HepG2 (cell line): ENCODE data around the gene SYPL1. TPM values are rescaled to one million over a fixed set of nuclear protein-coding genes. Genes with fewer than 3 reads are reported as not detected.

ENCODE experiments used
- CBX2 ChIP-seq, 2 experiments: fragments of 200-600 bp in 1 of 2; sonication (generic); formaldehyde crosslinking in 1 of 2; IDR thresholded peaks; 2 replicates each; pipeline versions ENCODE4 v1.7.0 to v1.8.1; 2018 to 2022; ENCODE audit warnings: low read depth in 2 of 2, low read length in 1 of 2, mild to moderate bottlenecking in 1 of 2, missing genetic modification reagents in 1 of 2
- GFI1 ChIP-seq: sonication (generic); formaldehyde crosslinking; IDR thresholded peaks from 2 replicates; pipeline ENCODE4 v1.5.0; 2020; ENCODE audit warnings: missing genetic modification reagents, mild to moderate bottlenecking, borderline replicate concordance
- HMGXB4 ChIP-seq, 2 experiments: sonication (generic) in 1 of 2; formaldehyde crosslinking in 1 of 2; IDR thresholded peaks; 2 replicates each; pipeline versions ENCODE4 v1.4.0 to v1.6.1; 2018 to 2020; ENCODE audit warnings: missing genetic modification reagents in 2 of 2, borderline replicate concordance in 1 of 2, low read depth in 1 of 2, mild to moderate bottlenecking in 1 of 2, missing biosample characterization in 1 of 2
- HOXA5 ChIP-seq: sonication (generic); formaldehyde crosslinking; IDR thresholded peaks from 2 replicates; pipeline ENCODE4 v1.4.0; 2020; ENCODE audit warnings: missing genetic modification reagents
- HOXA9 ChIP-seq: sonication (generic); formaldehyde crosslinking; IDR thresholded peaks from 2 replicates; pipeline ENCODE4 v1.8.1; 2022; ENCODE audit warnings: missing genetic modification reagents, mild to moderate bottlenecking, moderate library complexity, borderline replicate concordance
- MATR3 ChIP-seq: sonication (generic); formaldehyde crosslinking; IDR thresholded peaks from 2 replicates; pipeline ENCODE4 v1.4.0; 2020; ENCODE audit warnings: missing genetic modification reagents
- MAX ChIP-seq: IDR thresholded peaks from 2 replicates; pipeline ENCODE4 v1.6.1; 2012; ENCODE audit warnings: inconsistent platforms
- MZF1 ChIP-seq: sonication (generic); formaldehyde crosslinking; IDR thresholded peaks from 2 replicates; pipeline ENCODE4 v1.8.1; 2023; ENCODE audit warnings: mild to moderate bottlenecking, missing genetic modification reagents, borderline replicate concordance
- REST ChIP-seq, 2 experiments: IDR thresholded peaks; 2 replicates each; pipeline ENCODE4 v1.6.1; 2011 to 2012; ENCODE audit warnings: low read length in 2 of 2, borderline replicate concordance in 1 of 2, low read depth in 1 of 2, mild to moderate bottlenecking in 1 of 2, moderate library complexity in 1 of 2
- SMYD3 ChIP-seq: sonication (generic); formaldehyde crosslinking; IDR thresholded peaks from 2 replicates; pipeline ENCODE4 v1.8.1; 2023; ENCODE audit warnings: mild to moderate bottlenecking, missing genetic modification reagents
- ZFP1 ChIP-seq: IDR thresholded peaks from 2 replicates; pipeline ENCODE4 v1.6.1; 2016
- ZFY ChIP-seq: sonication (generic); formaldehyde crosslinking; IDR thresholded peaks from 2 replicates; pipeline ENCODE4 v1.4.0; 2020; ENCODE audit warnings: missing genetic modification reagents
- ZKSCAN8 ChIP-seq: IDR thresholded peaks from 2 replicates; pipeline ENCODE4 v1.6.1; 2016; ENCODE audit warnings: borderline replicate concordance, missing genetic modification reagents, missing compliant biosample characterization
- ZNF276 ChIP-seq: sonication (generic); formaldehyde crosslinking; IDR thresholded peaks from 2 replicates; pipeline ENCODE4 v1.4.0; 2020; ENCODE audit warnings: mild to moderate bottlenecking, low read depth, missing genetic modification reagents
- ZNF569 ChIP-seq: sonication (generic); formaldehyde crosslinking; IDR thresholded peaks from 2 replicates; pipeline ENCODE4 v1.5.0; 2020; ENCODE audit warnings: mild to moderate bottlenecking, missing genetic modification reagents, moderate library complexity, borderline replicate concordance
- polyA plus RNA-seq, 8 experiments: library from polyadenylated mRNA; depleted of rRNA in 3 of 8; stranded (reverse) in 7 of 8; unstranded in 1 of 8; fragments of >200 nt; fragmentation: Illumina TruSeq in 4 of 8; extraction: Trizol in 4 of 8; gene quantifications; 2 replicates each; pipeline versions ENCODE4 v1.2.1 to v1.2.3, GENCODE V29; 2011 to 2016; ENCODE audit warnings: low read depth in 4 of 8, missing spikeins in 1 of 8, mixed read lengths in 1 of 8; ENCODE audit not compliant: insufficient read depth in 1 of 8
- total RNA-seq, 5 experiments: library from RNA; depleted of rRNA; stranded (reverse); fragments of >200 nt; fragmentation: Illumina TruSeq; extraction: Trizol; gene quantifications; 2 replicates each; pipeline ENCODE4 v1.2.3, GENCODE V29; 2016; ENCODE audit warnings: low read depth in 1 of 5
- TF ChIP-seq, protein P1 (sequence below): sonication (generic); formaldehyde crosslinking; IDR thresholded peaks from 2 replicates; pipeline ENCODE4 v1.4.0; 2020; ENCODE audit warnings: missing genetic modification reagents, low read depth, mild to moderate bottlenecking, borderline replicate concordance
- TF ChIP-seq, protein P2 (sequence below): sonication (generic); formaldehyde crosslinking; IDR thresholded peaks from 2 replicates; pipeline ENCODE4 v1.5.0; 2020; ENCODE audit warnings: missing genetic modification reagents
- TF ChIP-seq, protein P3 (sequence below): IDR thresholded peaks from 2 replicates; pipeline ENCODE4 v1.6.1; 2016; ENCODE audit warnings: low read depth, borderline replicate concordance

SYPL1 gene
- total and polyA plus RNA-seq, 2 of the 13 experiments (the other 11 are each of a cell fraction or from before 2014, with no cell fraction given), result 27.5 to 40.2 TPM

- TF ChIP-seq MATR3 (CRISPR knock-in tag) (no peak), ZFY (CRISPR knock-in tag) (no peak), HOXA5 (no peak), SMYD3 (CRISPR knock-in tag) (no peak), ZFP1 (CRISPR knock-in tag) (no peak), CBX2 (IDR thresholded peaks at IDR 0.05; ENCODE audit: low read depth, low read length) (no peak), CBX2 (CRISPR knock-in tag; IDR thresholded peaks at IDR 0.05; ENCODE audit: low read depth) (no peak), GFI1 (CRISPR knock-in tag) (no peak), MZF1 (CRISPR knock-in tag) (no peak), ZKSCAN8 (no peak), HMGXB4 (CRISPR knock-in tag; IDR thresholded peaks at IDR 0.05; ENCODE audit: borderline replicate concordance in 1 of 2, low read depth in 1 of 2) (no peak), ZNF276 (CRISPR knock-in tag) (no peak), HOXA9 (CRISPR knock-in tag) (no peak), ZNF569 (no peak), REST (IDR thresholded peaks at IDR 0.05; ENCODE audit: borderline replicate concordance in 1 of 2, low read depth in 1 of 2, low read length in 2 of 2) (no peak), MAX (no peak; the same call in 1 of the 2 replicates)
- TF ChIP-seq, protein P1, sequence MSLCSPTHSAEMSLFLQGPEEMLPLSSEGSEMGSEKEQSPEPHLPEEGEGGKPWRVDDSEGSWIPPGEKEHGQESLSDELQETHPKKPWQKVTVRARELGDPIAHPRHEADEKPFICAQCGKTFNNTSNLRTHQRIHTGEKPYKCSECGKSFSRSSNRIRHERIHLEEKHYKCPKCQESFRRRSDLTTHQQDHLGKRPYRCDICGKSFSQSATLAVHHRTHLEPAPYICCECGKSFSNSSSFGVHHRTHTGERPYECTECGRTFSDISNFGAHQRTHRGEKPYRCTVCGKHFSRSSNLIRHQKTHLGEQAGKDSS (CRISPR knock-in tag), result no peak
- TF ChIP-seq, protein P2, sequence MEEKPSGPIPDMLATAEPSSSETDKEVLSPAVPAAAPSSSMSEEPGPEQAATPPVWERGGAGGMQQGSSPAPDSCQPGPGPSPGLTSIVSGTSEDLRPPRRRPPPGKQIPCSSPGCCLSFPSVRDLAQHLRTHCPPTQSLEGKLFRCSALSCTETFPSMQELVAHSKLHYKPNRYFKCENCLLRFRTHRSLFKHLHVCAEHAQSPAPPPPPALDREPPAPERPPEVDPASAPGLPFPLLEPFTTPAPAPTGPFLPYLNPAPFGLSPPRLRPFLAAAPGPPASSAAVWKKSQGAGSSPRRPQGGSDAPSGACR (CRISPR knock-in tag), result 0 out of 2 replicates have a peak, but pooled peaks have one; percentile 56
- TF ChIP-seq, protein P3, sequence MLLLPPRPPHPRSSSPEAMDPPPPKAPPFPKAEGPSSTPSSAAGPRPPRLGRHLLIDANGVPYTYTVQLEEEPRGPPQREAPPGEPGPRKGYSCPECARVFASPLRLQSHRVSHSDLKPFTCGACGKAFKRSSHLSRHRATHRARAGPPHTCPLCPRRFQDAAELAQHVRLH (CRISPR knock-in tag), result no peak
Observed at GRCh38 chr7:106071356-106071998, 40.6 kb downstream of the SYPL1 start (continued).
